GM23338 (cell line): ENCODE data around the gene MVB12B.

ENCODE experiments used
- CREB1 ChIP-seq: fragments of 250-450 bp; sonication (Bioruptor Pico); IDR thresholded peaks from 2 replicates; pipeline ENCODE4 v1.5.0; 2020; ENCODE audit warnings: low read depth, mild to moderate bottlenecking, moderate library complexity
- EZH2 ChIP-seq: fragments of 200-600 bp; sonication (generic); IDR thresholded peaks from one replicate; pipeline ENCODE4 v1.8.0; 2017; ENCODE audit warnings: antibody characterized with exemption, mild to moderate bottlenecking, low read depth; ENCODE audit not compliant: unreplicated experiment
- EZH2phosphoT487 ChIP-seq: fragments of 200-600 bp; sonication (generic); IDR thresholded peaks from one replicate; pipeline ENCODE4 v1.8.1; 2018; ENCODE audit warnings: antibody characterized with exemption; ENCODE audit not compliant: unreplicated experiment
- JUNB ChIP-seq: IDR thresholded peaks from one replicate; pipeline ENCODE4 v1.6.1; 2016; ENCODE audit warnings: antibody characterized with exemption; ENCODE audit not compliant: unreplicated experiment
- POLR2AphosphoS5 ChIP-seq: IDR thresholded peaks from 2 replicates; pipeline ENCODE4 v1.6.1; 2016; ENCODE audit warnings: antibody characterized with exemption, low read depth
- REST ChIP-seq: IDR thresholded peaks from one replicate; pipeline ENCODE4 v1.6.1; 2018; ENCODE audit warnings: antibody characterized with exemption; ENCODE audit not compliant: unreplicated experiment
- STAT1 ChIP-seq: IDR thresholded peaks from one replicate; pipeline ENCODE4 v1.6.1; 2016; ENCODE audit warnings: antibody characterized with exemption; ENCODE audit not compliant: unreplicated experiment
- ZNF331 ChIP-seq: fragments of 250-450 bp; sonication (Bioruptor Pico); IDR thresholded peaks from 2 replicates; pipeline ENCODE4 v1.5.0; 2020; ENCODE audit warnings: low read depth, mild to moderate bottlenecking, moderate library complexity
- TF ChIP-seq, protein P1 (sequence below), 2 experiments: fragments of 200-600 bp in 1 of 2; sonication (generic) in 1 of 2; conservative IDR thresholded peaks; 2 replicates each; pipeline versions ENCODE4 v1.5.1 to v1.6.1; 2016 to 2017; ENCODE audit warnings: antibody characterized with exemption in 2 of 2, low read depth in 2 of 2, mild to moderate bottlenecking in 2 of 2, moderate library complexity in 1 of 2

DNA sequence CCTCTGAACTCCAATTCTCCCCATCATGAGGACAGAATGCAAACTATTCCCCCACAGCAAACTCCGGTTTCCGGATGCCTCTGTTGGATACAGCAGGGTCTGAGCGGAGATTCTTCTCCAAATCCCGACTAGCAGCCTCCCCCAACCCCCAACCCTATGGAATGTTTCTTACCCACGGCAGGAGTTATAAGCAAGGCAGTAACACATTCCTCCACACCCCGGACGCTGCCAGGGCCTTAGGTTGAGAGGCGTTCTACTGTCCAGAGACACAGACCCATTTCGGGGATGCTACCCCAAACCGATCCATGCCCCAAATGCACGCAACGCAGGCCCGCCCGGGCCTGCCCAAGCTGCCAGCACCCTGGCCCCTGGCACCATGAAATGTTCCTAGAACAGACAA, 201.5 kb downstream of the MVB12B start:
- TF ChIP-seq, protein P1, sequence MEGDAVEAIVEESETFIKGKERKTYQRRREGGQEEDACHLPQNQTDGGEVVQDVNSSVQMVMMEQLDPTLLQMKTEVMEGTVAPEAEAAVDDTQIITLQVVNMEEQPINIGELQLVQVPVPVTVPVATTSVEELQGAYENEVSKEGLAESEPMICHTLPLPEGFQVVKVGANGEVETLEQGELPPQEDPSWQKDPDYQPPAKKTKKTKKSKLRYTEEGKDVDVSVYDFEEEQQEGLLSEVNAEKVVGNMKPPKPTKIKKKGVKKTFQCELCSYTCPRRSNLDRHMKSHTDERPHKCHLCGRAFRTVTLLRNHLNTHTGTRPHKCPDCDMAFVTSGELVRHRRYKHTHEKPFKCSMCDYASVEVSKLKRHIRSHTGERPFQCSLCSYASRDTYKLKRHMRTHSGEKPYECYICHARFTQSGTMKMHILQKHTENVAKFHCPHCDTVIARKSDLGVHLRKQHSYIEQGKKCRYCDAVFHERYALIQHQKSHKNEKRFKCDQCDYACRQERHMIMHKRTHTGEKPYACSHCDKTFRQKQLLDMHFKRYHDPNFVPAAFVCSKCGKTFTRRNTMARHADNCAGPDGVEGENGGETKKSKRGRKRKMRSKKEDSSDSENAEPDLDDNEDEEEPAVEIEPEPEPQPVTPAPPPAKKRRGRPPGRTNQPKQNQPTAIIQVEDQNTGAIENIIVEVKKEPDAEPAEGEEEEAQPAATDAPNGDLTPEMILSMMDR (conservative IDR thresholded peaks at IDR 0.05; ENCODE audit: low read depth in 2 of 2) = no peak
- TF ChIP-seq POLR2AphosphoS5 = no peak
- TF ChIP-seq JUNB = no peak
- TF ChIP-seq EZH2 = no peak
- no peak for TF ChIP-seq REST
- TF ChIP-seq EZH2phosphoT487 = no peak
- no peak for TF ChIP-seq STAT1
- no peak for TF ChIP-seq CREB1 (CRISPR knock-in tag)
- TF ChIP-seq ZNF331 (CRISPR knock-in tag) = no peak
